HG03025 (cell line): ENCODE measurements around the gene SRBD1.

Experiments used
- ATAC-seq: cut with Tn5 transposase; IDR thresholded peaks from one replicate; pipeline ENCODE4 v1.9.1; 2021; ENCODE audit warnings: mild to moderate bottlenecking, moderate library complexity; ENCODE audit not compliant: unreplicated experiment, low FRiP score

The SRBD1 gene

DNA sequence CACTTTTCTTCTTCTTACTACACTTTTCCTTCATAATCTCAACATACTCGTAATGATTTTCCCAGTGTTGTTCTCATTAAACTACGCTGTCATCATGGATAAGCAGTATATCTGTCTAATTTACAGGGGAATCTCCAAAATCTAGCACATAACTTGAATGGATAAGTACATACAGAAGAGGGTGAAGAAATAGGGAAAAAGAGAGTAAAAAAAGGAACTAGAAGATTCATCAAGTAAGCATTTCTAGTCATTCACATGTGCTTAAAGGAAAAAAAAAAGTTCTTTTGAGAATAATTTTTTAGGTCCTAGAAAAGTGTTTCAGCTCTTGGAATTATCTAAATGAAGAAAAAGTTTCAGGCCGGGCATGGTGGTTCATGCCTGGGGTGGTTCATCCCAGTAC, 51.6 kb downstream of the SRBD1 start:
- ATAC-seq, result no peak

DNA sequence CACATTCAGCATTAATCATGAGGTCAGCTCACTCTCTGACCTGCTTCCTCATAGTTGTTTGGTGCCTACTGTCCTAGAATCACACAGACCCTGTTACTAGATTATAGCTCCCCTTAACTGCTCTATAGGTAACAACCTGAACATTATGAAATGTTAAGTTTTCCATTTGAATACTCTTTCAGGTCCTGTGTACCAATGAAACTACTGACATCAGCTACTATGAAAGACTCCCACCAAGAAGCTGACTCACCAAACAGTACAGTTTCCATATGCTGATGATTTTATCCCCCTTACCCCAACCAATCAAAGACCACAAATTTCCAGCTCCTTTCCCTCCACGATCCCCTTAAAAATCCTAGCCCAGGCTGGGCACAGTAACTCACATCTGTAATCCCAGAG, 56.3 kb downstream of the SRBD1 start:
- no peak for ATAC-seq

DNA sequence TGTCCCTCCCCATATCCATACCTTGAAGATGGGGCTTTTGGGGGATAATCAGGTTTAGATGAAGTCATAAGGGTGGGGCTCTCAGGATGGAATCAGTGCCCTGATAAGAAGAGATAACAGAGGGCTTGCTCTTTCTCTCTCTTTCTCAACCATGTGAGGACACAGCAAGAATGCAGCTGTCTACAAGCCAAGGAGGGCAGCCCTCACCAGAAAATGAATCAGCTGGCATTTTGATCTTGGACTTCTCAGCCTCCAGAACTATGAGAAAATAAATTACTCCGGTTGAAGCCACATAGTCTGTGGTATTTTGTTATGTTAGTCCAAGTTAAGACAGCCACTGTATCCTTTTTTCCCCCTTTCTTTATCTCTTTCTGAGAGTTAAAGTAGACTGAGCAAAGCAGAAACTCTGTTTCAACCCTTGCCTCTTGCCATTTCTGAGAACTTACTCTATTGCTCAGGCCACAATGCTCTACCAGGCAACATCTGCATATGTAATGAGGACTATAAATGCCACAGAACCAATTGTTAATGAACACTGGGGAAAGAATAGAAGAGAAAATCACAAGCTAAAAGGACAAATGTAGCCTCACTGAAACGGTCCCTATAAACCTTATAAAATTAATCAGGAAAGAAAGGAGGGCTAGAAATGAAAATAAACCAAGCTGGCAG, 56.9 kb downstream of the SRBD1 start:
- no peak for ATAC-seq

DNA sequence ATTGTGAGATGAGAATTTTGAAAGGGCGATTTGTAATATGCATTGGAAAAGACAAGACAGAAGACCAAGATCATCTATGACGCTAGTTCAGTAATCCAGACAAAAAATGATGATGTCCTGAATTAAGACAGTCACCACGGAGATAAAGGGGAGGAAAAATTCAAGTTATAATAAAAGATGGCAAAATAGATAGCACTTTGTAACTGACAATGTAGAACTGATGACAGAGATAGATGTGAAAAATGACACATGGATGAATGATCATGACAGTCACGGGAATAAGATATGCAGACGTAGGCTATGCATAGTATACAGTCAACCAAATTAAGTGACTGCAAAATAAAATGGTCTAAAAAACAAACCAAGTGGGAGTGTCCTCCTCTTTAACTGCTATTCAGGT, 59.2 kb downstream of the SRBD1 start:
- no peak for ATAC-seq

DNA sequence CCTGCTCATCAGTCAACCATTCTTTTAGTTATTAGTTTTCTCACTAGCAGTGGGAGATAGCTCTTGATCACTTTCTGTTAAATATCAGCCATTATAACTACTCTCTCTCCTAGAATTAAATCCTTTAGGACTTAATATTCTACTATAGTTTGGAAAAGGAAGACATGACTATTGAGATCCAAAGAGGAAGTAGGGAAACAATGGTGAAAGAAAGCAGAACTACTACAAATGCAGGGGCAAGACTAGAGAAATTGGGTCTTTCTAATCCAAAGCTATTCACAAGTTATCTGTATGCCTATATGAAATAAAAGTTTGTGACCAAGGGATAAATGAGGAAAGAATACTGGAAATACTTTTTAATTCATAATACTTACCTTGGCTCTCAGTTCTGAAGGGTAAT, 65.1 kb downstream of the SRBD1 start:
- ATAC-seq, result no peak

DNA sequence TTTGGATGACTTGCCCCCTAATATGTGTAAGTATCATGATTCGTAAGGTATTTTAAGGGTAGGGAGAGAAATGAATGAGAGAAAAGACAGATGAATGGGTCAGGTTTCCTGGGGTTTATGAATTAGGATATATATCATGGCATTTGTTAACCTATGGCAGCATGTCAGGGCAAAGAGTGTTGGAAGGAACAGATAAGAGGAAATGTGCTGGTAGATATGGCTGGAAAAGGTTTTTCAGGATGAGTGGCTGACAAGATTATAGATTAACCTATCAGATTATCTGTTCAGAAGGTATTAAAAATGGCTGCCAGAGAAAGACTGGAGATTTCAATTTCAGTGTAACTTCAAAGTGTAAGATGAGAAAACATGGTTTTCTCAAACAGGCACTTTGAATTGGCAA, 67.8 kb downstream of the SRBD1 start:
- ATAC-seq, result no peak

DNA sequence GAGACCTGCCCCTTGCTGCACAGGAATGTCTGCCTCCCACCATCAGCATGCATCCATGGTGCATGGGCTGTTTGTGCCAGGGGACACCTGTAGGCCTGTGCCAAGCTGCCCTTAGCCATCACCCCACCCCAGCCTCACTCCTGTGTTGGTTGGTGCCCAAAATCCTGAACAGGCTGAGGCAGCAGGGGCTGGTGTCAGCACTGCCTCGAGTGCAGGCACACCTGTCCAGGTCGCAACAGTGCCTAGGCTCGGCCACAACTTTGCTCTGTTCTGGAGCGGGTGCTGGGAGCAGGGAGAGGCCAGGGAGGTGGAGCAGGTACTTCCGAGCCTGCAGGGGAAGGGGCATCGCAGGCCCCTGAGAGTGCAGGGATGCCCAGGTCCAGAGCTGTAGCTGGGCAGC, 69.1 kb downstream of the SRBD1 start:
- ATAC-seq, result no peak

DNA sequence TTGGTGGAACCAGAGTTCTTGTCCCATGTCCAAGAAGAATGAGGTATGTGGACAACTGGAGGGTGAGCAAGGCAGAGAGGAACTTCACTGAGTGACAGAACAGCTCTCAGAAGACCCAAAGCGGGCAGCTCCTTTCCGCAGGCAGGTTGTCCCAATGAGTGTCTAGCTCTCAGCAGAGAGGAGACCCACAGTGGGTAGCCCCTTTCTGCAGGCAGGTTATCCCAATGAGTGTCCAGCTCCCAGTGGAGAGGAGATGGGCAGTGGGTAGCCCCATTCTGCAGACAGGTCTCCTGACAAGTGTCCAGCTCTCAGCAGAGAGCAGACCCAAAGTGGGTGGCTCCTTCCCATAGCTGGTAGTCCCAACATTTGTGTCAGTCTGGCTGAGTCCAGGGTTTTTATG, 69.6 kb downstream of the SRBD1 start:
- ATAC-seq, result no peak

DNA sequence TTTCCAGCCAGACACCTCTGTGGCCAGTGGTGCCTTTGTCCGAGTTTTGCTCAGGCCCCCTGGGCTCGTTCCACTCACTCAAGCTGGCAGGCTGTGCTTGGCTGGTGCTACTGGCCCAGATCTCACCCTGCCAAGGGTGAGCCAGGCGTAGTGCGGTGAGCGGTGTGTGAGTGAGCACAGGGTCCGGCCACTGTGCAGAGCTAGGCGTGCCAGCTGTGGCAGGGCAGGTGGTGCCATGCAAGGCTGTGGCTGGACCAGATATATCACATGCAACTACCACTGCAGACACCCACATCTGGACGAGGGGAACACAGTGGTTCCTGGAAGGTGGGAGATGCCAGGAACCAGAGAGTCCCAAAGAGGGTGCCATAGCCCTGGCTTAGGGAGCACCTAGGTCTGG, 70.1 kb downstream of the SRBD1 start:
- no peak for ATAC-seq

DNA sequence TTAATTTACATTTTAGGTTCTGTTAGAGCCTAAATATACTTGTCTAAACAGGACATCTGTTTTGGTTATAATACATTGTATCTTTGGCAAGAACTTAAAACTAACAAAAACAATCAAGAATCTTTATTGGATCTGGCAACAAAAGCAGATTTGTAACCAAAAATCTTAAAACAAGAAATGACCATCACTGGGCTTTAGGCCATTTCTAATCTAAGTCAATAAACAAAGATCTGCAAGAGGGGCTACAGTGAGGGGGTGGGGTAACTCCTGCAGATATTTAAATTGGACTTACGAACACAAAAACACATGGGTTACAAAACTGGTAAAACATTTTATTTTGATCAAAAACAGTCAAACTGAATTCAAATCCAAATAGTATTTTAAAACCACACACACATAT, 77.3 kb downstream of the SRBD1 start:
- no peak for ATAC-seq

DNA sequence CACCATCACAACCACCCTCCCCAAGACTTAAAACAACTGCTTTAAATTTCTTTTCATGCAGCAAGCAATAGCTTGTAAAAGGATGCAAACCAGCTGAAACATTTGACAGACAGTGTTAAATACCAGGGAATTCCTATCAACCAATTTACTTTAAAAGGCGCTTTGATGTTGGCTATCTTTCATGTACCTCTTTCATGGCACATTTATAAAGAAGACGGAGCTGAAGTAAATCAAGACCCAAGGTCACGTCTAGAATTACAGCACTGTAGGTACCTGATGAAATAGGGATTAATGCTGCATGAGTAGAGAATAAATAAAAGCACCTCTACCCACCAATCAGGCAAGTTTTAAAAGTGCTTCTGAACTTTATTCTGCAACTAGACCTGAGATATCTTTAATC, 78.9 kb downstream of the SRBD1 start:
- ATAC-seq, result no peak

DNA sequence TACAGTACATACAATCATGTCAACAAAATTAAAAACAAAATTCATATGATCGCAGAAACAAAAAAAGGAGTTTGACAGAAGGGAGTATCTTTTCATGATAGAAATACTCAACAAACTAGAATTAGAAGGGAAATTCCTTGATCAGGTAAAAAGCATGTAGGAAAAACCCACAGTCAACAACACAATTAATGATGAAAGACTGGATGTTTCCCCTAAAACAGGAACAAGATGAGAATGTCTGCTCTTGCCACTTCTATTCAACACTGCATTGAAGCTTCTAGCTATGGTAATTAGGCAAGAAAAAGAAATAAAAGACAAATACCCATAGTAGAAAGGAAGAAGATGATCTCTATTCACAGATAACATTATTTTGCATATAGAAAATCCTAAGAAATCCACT, 87.1 kb downstream of the SRBD1 start:
- ATAC-seq, result no peak

DNA sequence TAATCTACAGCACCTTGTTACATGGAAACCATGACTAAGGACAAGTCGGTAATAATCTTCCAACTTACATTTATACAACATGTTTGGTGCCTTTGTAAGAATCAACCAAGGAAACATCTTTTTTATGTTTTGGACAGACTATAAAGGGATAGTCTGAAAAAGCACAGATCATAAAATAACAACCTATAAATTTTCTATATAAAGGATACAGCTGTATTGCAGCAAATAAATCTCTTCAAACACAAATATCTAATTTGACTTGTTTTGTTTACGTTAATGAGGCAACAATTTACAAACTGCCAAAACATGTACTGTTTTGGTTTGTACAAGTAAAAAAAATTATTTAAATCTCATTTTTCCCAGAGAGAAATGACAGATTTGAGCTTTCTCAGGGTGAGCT, 92.5 kb downstream of the SRBD1 start:
- no peak for ATAC-seq

DNA sequence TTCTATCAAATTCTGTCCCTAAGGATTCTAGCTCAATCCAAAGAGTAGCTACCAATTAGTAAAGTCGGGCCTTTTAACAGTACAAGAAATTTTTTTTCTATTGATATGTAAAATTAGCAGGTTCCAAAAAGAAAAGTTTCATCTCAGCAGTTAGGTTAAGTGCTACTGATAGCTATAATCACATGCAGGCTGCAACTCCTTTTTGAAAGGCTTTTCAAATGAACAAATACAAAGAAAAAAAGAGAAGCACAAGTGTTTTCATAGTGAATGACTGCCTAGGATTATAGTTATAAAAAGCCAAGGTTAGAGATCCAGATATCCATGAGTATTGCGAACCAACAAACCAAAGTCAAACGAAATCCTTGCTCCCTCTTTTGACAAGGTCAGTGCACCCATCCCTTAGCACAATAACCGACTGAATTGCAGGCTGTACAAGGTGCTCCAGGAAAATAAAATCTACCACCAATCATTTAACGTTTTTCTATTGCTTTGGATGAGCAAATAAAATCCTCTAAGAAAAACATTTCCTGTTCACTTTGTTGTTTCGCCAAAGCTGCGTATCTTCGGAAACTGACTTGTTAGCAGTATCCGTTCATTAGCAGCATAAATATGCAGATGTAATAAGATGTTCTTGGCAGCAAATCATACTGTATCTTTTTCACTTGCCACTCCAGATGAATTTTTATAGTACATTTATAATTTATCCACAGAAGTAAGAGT, 100.2 kb downstream of the SRBD1 start:
- ATAC-seq, result no peak

DNA sequence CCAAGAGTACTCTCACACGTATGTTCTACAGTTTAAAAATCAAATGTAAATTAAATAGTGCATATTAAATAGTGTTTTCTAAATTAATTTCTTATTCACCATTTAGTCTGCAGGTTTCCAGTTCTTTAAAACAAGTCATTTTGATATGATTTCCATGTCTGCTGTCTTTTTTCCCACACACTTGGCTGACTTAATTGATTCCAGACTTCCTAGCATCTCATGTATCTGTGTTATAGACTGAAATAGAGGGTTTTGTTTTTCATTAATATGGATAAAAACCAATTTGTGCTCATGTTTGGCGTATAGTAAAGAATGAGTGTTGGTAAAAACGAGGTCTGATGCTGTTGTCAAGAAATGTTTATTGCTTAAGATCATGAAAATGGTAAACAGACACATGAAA, 104.3 kb downstream of the SRBD1 start:
- no peak for ATAC-seq

DNA sequence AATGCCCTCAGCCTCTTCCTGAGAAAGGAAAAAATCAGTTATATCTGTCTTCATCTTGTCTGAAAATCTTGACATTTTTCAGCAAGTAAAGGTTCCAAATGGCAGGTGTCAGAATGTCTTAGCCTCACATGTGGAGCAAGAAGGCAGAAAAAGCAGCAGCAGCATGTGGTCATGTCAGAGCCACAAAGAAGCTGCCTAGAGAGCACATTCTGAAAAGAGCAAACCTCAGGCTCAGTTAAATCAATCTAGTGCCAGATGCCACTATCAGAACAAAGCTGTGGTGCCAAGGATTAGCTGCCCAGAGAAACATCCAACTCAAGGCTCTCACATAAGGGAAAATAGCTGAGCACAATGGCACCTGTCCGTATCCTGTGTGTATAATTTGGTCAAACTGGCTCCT, 105.9 kb downstream of the SRBD1 start:
- ATAC-seq, result no peak

DNA sequence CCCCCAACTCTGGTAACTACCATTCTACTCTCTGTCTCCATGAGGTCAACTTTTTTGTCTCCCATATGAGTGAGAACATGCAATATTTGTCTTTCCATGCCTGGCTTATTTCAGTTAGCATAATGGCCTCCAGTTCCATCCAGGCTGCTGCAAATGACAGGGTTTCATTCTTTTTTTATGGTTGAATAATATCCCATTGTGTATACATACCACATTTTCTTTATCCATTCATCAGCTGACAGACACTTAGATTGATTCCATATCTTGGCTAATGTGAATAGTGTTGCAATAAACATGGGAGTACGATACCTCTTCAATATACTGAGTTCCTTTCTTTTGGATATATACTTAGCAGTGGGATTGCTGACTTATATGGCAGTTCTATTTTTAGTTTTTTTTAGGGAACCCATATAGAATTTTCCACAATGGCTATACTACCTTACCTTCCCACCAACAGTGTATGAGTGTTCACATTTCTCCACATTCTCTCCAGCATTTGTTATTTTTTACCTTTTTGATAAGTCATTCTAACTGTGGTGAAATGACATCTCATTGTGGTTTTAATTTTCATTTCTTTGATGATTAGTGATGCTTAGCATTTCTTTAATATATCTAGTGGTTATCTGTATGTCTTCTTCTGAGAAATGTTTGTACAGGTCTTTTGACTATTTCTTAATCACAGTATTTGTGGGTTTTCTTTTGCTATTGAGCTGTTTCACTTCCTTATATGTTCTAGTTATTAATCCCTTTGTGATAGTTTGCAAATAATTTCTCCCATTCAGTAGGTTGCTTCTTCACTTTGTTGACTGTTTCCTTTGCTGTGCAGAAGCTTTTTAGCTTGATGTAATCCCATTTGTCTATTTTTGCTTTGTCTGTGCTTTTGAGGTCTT, 112.2 kb downstream of the SRBD1 start:
- ATAC-seq, result no peak

DNA sequence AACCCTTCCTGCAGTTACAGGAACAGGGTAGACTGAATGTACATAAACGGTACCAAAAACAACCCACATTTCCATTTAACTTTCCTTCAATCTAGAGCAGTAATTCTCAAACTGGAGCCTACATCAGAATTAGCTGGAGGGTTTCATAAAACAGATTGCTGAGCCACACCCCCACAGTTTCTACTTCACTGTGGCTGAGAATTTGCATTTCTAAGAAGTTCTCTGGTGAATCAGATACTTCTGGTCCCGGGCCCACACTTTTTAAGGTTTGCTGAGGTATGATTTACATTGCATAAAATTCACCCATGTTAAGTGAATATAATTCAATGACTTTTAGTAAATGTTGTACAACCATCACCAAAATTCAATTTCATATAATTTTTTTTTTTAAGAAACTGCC, 113.7 kb downstream of the SRBD1 start:
- ATAC-seq, result no peak

DNA sequence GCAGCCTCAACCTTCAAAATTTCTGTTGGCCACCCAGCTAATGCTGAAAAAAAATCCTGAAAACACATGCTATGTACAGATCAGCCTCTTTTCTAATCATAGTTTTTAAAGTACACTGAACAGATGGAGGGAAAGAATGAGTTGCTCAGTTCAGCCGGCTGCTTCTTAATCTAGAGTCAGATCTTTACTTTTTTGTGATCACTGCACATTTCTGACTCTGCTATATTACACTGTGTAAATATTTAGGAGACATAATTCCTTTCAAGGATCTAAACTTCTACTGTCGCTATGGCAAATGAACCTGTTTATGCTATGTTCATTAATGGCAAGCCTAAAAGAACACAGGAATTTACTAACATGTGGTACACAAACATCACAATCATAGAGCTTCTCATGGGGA, 114.2 kb downstream of the SRBD1 start:
- ATAC-seq, result no peak

DNA sequence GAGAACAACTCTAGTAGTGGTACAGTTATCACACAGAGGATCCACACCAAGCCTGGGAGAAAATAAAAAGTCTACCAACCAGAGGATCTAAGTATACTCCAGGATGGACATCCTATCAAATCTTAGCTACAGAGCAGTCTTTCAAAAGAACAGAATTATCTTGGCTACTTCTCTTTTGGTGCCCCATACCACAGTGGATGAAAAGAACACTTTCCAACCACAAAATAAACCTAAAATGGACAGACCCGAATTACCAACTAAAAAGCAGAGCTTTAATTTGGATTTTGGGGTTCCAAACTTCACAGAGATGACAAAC, 116.1 kb downstream of the SRBD1 start:
- ATAC-seq, result no peak

DNA sequence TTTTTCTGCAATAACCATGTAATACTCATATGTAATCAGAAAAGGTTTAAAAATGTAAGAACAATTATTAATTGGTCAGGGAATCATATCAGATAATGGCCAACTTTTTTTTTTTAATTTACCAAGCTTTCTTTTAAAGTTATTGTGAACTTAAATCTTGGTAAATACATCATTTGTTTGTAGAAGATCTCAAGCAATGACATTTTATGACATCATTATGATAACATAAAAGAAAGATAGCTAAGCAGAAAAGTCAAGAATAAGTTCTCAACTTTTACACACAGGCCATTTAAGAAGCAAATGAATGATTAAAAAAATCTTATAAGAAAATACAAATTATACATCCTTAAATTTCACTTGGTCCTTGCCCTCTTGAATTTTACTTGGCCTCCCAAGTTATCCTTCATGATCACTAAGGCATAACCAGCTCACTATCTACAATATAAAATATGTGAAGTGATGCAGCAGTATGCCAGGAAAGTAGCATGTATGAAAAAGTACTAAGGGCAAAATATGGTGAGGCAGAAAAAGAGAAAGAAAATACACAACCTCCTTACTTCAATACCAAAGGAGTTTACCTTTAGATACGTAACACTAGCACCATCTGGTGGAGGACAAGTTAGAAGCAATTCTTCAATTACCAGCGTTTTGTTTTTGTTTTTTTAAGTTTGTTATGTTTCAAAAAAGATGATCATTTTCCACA, 116.6 kb downstream of the SRBD1 start:
- no peak for ATAC-seq
